Activated T-cell treated with anti-CD3 and anti-CD28 coated beads for 4 hours (primary cell): Measurements from ENCODE around the gene NOTCH3.

Experiments
- DNase-seq: peaks from one replicate; pipeline ENCODE4 v3.0.0-alpha.2; 2020

NOTCH3 gene

DNA sequence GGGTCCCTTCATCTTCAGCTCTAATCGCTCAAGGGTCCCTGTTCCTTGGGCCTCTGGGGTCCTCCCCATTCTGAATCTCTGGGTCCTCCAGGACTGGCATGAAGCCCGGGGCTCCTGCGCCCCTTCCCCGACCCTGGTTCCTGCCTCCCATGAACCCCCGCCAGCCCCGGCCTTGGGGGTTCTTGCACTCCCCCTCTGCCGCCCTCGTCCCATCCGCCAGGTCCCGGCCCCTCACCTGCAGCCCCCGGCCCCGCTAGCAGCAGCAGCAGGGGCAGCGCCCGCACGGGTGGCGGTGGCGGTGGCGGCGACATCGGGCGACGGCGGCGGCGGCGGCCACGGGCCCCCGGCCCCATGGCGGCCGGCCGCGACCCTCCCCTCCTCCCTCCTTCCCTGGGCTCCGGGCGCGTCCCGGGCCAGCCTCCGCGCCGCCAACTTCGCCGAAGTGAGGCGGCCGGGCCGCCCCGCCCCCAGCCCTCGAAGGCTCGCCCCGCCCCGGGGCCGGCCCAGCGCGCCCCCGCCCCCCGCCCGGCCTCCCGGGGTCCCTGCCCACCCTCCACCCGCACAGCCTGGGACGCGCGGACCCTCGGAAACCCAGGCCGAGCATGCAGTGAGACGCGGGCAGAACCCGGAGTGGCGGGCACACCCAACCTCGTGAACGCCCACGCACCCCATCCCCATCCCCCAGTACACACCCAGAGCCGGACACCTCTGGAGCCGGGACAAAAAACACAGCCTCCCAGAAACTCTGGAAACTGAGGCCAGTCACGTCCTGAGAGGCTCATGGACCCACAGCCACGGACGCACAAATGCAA, at the start of gene NOTCH3:
Gene NOTCH3, minus strand, starts transcription at position 443 of the 812 bp plus-strand sequence. Its CDS starts 90 bp downstream, at position 353.
- no peak for DNase-seq

DNA sequence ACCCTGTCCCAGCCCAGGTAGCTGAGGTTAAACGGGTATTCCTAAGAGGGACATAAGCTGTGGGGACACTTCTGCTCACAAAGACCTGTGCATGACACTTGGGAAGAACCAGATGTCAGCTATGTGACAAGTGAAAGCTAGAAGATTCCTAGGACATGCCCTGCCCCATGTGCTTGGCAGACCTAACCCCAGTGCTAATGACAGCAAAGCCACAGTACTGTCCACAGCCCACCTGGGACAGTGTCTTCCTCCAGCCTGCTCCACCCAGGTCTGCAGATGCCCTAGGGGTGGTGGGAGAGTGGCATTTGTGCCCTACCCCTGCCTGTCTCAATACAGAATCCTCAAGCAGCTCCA, 49.8 kb upstream of the NOTCH3 start:
- no peak for DNase-seq

DNA sequence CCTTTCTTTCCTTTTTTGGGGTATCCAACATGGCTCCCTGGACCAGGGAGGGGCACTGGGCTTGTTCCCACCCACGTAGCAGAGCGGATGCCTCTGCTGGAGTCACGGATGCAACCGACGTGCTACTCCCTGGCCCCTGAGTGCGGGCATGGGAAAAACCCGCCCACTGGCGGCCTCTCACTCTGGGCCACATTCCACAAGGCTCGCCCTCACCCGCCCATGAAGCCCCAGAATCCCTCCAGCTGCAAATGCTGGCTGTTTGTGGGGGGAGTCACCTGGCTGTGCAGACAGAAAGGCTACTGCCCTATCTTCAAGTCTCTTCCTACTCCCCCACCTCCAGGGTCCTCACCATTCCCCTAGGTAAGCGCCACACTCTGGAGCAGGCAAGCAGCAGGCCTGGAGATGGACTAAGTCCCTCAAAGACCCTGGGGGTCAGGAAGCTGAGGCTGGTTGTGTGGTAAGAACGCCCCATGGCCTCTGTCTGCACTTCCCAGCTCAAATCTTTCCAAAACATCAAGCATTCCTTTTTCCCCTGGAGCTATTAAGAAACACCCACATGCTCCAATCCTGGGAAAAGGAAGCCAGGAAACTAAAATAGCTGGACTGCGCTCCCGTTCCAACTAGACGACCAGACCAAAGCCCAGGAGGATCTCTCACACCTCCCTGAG, 49.3 kb upstream of the NOTCH3 start:
- no peak for DNase-seq

DNA sequence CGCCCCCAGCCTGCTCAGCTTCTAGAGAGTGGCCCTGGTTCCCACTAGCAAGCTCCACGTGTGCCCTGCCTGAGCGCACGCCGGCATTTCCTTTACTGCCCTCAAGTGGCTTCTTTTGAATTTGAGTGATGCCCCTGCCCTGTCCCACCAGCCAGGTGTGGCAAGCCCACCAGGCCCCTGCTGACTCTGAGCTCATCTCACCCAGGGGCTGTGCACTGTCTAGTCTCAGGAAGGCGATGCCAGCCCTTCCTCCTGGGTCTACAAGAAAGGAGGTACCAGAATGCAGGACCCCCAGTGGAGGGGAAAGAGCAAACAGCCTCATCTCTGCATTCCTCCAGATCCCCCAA, 48.7 kb upstream of the NOTCH3 start:
- DNase-seq = no peak

DNA sequence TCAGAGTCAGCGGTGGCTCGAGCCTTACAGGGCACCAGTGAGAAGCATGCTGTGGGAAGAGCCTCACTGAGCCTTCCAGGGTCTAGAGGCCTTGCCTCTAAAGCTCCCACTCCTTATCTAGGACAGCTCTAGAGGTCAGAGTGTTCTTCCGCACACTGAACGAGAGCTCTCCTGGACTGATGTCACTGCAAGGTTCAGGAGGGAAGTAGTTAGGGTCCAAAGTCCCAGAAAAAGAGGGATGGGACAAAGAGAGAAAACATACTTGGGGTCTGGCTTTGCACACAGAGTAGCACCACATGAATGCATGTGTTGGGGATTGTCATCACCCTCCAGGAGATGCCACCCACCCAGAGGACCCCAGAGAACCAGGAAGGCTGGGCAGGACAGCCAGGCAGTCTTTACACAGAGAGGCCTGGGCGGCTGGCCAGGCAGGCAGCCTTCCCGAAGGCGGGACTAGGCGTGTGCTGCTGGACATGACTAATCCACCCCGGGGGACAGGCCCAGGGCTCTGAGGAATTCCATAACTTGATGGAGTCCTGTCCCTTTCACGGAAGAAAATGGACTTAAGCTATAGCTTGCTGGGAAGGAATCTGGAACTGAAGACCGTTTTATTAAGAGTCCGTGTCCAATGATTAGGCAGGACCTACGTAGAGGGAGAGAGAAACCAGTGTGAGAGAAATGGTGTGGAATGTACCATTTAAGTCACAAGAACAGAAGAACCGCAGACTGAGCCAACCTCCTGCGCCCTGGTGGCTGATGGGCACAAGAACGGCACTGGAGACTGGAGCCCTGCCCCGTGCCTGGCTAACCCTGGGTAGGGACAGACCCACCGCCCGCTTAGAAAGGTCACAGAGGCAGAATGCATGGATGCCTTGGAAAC, 48.1 kb upstream of the NOTCH3 start:
- DNase-seq = no peak

DNA sequence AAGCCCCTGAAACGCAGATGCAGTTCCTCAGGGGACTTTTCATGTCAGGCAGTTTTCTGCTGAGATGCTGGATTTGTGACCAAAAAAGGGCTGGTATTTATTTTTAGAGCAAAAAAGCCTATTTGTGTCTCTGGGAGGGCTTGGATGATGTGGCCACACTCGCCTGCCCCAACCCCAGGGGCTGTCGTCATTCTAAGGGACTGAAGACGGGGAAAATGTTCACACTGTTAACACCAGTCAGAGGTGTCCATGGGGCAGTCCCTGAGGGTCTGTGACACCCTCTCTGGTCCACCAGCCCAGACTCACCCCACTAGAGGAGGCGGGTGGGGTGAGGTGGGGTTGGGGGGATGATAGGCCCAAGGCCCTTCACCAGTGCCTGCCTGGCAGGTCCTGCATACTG, 47.3 kb upstream of the NOTCH3 start:
- no peak for DNase-seq

DNA sequence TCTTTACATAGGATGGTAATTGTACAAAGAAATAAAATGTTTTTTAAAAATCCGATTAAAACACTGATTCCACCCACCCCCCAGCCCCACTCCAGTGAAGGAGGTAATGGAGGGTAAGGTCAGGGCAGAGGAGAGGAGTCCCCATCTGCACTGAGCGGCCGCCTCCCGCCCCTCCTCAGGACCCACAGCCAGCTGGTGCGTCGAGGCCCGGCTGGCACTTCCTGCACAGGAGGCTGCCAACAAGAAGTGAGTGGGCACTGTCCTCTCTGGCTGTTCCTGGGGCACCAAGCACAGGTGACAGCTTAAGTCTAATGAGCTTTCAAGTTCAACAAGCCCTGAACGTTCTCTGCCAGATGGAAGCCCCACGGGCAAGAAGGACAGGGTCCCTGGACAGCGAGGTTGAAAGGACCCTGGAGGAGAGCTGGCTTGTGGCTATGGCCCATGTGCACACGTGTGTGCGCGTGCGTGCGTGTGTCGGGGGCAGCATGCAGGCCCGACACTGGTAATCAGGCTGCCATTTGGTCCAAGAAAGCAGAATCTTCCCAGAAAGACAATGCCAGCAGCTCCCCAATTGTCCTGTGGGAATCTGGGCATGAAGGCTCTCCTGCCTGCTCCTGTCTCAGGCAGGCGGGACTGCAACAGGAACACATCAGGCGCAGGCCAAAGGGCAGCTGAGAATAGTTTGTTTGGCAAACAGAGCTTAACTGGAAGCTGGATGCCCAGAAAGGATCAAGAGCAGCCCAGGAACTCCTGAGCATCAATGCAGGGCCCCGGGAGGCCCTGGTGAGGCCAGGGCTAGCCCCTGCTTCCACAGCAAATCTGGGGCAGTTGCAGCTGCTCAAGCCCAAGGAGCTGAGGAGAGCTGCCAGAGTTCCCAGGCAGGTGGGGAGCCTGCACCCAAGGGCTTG, 46.6 kb upstream of the NOTCH3 start:
- no peak for DNase-seq

DNA sequence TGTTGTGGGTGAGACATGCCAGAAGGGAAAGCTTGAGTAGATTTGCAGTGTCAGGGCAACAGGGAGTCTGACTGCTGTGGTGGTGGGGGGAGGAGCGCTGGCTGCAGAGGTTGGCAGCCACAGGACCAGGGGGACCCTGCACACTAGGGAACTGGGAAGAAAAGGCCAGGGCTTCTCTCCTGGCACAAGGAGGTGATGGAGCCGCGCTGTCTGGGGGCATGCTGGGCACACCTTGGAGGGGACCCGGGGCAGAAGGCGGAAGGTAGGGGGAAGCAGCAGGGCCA, 45.3 kb upstream of the NOTCH3 start:
- DNase-seq = no peak

DNA sequence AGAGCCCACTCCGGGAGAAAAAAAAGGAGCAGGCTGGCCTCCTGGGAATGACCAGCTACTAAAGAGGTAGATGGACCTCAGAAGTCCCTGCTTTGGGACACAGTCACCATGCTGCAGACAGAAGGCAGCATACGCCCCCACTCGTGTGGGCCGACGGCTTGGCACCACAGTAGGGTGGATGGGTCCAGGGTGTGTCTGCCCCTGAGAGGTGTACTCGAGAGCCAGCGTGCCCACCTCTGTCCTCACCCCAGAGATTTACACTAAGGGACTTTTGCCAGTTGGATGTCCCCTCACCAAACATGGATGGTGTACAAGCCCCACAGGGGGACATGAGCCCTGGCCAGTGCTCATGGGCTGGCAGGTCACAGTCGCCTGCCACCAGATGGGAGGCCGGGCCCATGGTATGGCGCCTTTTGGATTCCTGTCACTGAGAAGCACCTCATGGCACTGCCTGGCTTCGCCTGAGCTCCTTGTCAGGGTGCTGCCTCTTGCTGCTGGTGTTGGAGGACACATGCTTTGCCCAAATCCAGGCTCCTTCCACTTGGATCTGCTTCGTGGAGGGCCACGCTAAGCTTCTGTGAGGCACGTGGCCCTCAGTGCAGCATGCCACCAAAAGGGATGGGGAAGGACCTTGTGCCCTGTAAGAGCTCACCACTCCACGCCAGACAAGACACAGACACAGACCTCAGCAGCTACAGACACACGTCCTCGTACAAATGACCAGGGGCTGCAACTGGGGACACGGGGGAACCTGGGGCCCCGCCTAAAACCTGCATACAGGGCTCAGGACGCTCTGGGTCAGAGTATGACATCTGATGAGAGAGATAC, 44.8 kb upstream of the NOTCH3 start:
- no peak for DNase-seq

DNA sequence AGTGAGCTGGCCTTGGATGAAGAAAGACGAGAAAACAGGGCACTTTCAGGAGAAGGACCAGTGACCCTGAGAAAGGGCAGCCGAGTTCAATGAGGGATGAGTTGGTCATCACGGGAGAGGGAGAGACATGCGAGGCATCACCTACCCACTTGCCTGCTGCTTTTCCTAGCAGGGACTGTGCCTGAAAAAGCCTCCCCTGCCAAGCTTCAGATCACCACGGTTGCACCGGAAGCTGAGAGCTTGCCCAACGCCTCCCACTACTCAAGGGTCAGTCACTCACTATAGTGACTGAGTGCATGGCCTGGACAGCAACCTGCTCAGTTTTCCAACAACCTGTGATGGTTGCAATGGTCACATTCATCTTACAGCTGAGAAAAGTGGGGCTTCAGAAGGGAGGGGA, 44.0 kb upstream of the NOTCH3 start:
- no peak for DNase-seq

DNA sequence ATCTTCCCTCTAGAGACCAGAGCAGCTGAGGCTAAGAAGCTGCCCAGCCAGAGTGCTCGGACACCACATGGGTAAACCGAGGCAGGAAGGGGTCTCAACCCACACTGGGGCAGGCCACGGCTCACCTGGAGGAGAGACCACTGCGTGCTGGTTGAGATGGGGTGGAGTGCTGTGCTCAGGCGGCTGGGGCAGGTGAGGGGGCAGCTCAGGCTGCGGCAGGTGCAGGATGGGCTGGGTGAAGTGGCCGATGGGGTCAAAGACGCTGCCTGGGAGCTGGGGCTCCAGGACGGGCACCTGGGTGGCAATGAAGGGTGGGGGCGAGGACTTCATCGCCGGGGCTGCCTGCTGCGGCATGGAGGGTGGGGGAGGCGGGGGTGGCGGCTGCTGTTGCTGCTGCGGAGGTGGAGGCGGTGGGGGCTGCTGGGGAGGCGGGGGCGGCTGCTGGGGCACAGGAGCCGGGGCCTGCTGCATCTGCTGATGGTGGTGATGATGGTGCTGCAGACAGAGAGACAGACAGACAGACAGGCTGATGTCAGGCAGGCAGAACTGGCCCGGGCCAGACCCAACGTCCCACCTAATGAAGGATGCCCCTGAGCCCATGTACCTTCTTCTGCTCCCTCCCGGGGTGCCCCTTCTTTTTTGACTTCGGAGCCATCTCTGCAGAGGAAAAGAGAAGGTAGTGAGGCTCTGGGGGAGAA, 43.5 kb upstream of the NOTCH3 start:
- no peak for DNase-seq

DNA sequence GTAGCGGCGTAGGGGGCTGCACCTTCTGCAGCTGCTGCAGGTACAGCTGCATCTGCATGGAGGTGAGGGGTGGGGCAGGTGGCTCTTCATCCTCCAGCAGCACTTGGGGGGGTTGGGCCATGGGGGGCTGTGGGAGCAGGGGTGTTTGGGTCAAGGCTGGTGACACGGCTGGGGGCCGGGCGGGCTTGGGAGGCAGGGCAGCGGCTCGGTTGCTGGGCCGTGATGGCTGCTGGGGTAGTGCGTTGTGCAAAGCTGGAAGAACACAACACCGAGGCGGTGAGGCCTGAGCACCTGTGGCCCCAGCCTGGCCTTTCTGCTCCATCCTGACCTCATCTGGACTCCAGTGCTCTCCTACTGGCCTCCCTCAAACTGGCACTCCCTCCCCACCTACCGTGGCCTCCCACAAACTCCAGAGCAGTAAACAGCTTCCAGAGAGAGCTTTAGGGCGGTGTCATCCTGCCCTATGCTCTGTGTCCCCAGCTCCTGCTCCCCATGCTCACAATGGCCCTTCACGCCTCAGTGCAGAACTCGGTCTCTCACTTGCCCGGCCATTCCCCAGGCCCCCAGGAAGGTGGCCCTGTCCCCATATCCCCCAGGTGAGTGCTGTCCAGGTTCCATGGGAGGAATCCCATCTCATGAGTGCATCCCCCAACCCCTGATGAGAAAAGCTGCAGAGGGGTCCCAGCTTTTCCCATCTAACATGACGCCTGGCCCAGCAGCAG, 42.6 kb upstream of the NOTCH3 start:
- DNase-seq = no peak

DNA sequence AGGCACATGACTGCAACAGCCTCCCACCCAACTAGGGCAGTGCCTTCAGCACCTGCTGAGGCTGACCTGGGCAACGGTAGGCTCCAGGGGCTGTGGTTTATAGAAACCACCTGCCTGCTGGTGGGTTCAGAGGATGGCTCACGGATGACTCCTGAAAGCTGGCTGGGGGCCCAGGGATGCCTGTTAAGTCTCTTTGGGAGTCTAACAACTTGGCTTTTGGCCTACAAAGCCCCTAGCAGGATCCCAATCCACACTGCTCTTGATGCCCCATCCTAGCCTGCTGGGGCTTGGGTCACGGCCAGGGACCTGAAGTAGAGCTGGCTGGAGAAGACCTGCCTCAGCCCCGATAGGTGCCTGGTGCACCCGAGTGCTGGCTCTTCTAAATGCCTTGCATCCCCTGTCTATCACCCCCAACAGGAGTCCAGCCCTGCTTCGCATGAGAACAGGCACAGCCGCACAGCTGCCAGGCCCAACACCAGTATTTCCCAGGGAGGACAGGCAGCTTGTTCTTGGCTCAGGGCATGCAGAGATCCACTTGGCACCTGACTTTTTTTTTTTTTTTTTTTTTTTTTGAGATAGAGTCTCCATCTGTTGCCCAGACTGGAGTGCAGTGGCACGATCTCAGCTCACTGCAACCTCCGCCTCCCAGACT, 40.6 kb upstream of the NOTCH3 start:
- DNase-seq = no peak

DNA sequence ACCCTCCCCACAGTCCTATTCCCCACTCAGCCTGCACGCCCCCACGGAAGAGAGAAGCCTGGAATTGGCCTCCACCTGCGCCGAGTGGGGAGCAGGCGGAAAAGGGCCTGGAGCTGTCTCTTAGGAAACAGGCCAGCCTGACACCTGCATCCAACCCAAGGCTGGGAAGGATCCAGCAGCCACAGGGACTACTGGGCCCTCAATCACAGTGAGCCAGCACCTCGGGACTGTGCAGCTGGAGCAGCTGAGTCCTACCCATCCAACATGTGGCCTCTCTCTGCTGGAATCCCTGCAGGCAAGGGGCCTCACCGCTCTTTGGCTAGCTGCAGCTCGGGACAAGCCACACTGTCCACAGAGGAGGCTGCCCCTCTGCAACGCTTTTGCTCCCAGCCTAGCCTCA, 39.7 kb upstream of the NOTCH3 start:
- DNase-seq = no peak

DNA sequence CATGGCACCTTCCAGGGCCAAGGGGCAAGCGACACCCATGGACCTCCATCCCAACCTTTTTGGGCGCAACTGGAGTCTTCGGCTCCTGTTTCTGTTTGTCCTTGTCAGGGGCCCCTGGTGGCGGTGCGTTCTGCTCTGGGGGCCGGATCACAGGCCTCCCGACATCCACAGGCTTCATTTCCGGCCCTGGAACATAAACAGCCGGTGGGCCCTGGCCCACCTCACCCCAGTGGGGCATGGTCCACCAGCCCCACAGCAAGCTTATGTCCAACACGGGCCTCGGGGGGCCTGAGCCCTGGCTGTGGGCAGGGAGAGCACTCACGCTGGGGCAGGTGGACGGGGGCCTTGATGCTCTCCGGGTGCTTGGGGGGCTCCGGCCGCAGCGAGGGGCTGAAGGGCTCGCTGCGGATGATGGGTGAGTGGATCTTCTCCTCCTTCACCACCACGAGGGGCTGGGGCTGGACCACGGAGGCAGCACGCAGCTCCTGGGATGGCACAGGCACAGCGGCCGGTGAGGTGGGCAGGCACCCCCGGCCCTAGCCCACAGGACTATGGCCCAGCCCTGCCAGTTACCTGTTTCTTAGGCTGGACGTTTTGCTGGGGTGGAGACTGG, 38.6 kb upstream of the NOTCH3 start:
- DNase-seq = no peak

DNA sequence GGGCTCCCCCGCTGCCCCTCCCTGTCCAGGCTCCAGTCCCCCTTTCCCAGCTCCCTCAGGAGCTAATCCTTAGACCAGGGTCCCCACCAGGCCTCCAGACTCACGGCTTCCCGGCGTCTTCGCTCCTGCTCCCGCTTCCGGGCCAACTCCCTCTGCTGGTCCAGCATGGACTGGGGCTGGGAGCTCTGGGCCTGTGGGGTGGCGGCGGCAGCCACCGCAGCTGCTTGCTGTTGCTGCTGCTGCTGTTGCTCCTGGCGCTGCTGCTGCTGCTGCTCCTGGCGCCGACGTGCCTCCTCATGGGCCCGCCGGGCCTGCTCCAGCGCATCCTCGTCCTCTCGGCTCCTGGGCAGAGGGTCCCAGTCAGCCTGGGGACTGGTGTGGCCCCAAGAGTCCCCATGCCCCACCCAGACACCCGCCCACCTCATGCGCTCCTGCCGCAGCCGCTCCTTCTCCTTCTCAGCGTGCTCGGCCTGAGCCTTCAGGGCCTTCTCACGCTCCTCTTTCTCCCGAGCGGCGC, 37.9 kb upstream of the NOTCH3 start:
- no peak for DNase-seq

DNA sequence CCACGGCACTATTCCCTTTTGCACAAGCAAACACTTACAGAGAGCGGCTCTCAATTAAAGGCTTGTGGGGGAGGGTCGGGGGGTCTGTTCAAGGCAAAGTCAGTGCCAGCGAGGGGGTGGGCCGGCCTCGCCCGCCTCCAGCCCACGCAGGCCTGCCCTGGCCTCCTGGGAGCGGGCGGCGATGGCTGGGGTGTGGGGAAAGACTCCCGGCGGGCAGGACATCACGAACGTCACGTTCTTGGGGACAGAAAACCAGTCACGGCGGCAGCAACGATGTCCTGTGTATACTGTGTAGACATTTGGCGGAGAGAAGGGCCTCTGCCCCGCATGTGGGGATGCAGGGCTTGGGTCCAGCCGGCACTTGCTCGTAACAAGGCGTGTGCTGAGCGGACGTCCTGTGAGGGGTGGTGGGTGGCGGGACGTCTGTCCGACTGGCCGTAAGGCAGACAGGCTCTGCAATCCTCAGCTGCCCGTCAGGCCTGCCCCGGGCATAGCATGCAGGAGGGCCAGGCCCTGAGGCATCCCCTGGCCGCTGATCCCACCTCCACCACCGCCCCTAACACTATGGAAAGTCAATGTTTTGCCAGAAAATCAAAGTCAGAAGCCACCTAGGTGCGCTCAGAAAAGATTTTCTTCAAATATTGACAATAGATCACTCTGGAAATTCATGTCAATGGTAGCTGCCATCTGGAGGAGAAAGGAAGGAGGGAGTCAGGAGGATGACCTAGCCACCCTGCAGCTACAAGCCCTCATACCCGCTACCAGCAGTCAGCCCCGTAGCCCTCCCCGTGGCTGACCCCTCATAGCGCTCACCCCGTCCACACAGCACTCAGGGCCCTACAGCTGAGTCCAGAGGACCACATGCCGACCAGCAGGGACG, 37.2 kb upstream of the NOTCH3 start:
- no peak for DNase-seq

DNA sequence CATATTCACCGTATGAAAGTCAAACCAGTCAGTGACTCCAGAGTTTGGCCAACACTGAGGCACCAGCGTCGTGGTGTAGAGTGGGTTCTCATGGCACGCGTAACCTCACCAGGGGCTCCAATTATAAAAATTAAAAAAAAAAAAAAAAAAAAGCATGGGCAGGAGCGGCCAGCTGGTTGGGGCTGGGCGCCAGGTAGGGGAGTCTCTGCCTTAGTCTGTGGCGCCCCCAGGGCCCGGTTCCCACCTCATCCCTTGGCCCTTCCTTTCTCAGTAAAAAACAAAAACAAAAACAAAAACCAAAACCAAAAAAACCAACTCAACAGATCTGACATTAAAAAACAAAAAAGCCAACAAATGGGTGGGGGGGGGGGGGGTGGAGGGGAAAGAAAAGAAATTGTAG, 36.1 kb upstream of the NOTCH3 start:
- no peak for DNase-seq
